ENCODE data around the gene CACYBP. TPM values are rescaled to one million over a fixed set of nuclear protein-coding genes. Genes with fewer than 3 reads are reported as not detected.
A peak's percentile ranks its signal among the peaks of the same experiment; 100 is the strongest.

Gene CACYBP
- total and polyA plus RNA-seq, 2 of the 13 experiments (the other 11 are each of a cell fraction or from before 2014, with no cell fraction given), result 18.4 to 183 TPM

GRCh38 chr1:174999936-175000696 is at the start of gene CACYBP (continued):
- TF ChIP-seq ZNF841 (CRISPR knock-in tag; IDR thresholded peaks at IDR 0.05; ENCODE audit: borderline replicate concordance) (peak; percentile 73; the same call in 1 of the 2 replicates), ELK4 (CRISPR knock-in tag; IDR thresholded peaks at IDR 0.05; ENCODE audit: borderline replicate concordance) (0 out of 2 replicates have a peak, but pooled peaks have one; percentile 55), ZNF138 (CRISPR knock-in tag; IDR thresholded peaks at IDR 0.05; ENCODE audit: low read depth) (peak; percentile 92), TERF1 (CRISPR knock-in tag; IDR thresholded peaks at IDR 0.05) (peak; percentile 51; the same call in 1 of the 2 replicates), MXD3 (CRISPR knock-in tag; IDR thresholded peaks at IDR 0.05) (peak; percentile 80), PBX2 (CRISPR knock-in tag; IDR thresholded peaks at IDR 0.05) (no peak), ZNF570 (CRISPR knock-in tag; IDR thresholded peaks at IDR 0.05; ENCODE audit: borderline replicate concordance) (0 out of 2 replicates have a peak, but pooled peaks have one; percentile 66), ZNF629 (CRISPR knock-in tag; conservative IDR thresholded peaks at IDR 0.05) (peak; percentile 39; the same call in 1 of the 2 replicates), ZNF83 (CRISPR knock-in tag; IDR thresholded peaks at IDR 0.05; ENCODE audit: borderline replicate concordance) (peak; percentile 73; the same call in 1 of the 2 replicates), RBM39 (IDR thresholded peaks at IDR 0.05; ENCODE audit: low read depth, low read length, poor library complexity, severe bottlenecking) (no peak), ZNF552 (CRISPR knock-in tag; IDR thresholded peaks at IDR 0.05; ENCODE audit: borderline replicate concordance) (0 out of 2 replicates have a peak, but pooled peaks have one; percentile 11), AKAP8 (CRISPR knock-in tag; IDR thresholded peaks at IDR 0.05) (peak; percentile 73; the same call in 1 of the 2 replicates), ETV5 (CRISPR knock-in tag; IDR thresholded peaks at IDR 0.05; ENCODE audit: borderline replicate concordance) (no peak), PITX1 (CRISPR knock-in tag; IDR thresholded peaks at IDR 0.05) (peak; percentile 13; the same call in 1 of the 2 replicates), XRCC5 (optimal IDR thresholded peaks at IDR 0.05; ENCODE audit: low read length) (peak; percentile 29), HNF1A (IDR thresholded peaks at IDR 0.05; ENCODE audit: low read depth) (no peak), HNF1A (CRISPR knock-in tag; IDR thresholded peaks at IDR 0.05; ENCODE audit: borderline replicate concordance) (peak; percentile 77), BRF2 (CRISPR knock-in tag; IDR thresholded peaks at IDR 0.05) (peak; percentile 90), HNF4A (CRISPR knock-in tag; IDR thresholded peaks at IDR 0.05) (no peak)

All from HepG2 (cell line).